Measurements from ENCODE around the gene AUNIP.

GRCh38 chr1:25800703-25801377, 58.4 kb downstream of the AUNIP start:
- no peak for TF ChIP-seq CTCF (IDR thresholded peaks at IDR 0.05)
- TF ChIP-seq POLR2A (IDR thresholded peaks at IDR 0.05): no peak

All from lower leg skin (tissue), 3 donors.